WTC11 (cell line): ENCODE data around the gene PDSS2. TPM values are rescaled to one million over a fixed set of nuclear protein-coding genes. Genes with fewer than 3 reads are reported as not detected.

Source experiments
- ATAC-seq: fragments of 200-7000 bp; cut with Tn5 transposase; 2 replicates; pipeline ENCODE4 v1.10.0; 2021; ENCODE audit warnings: mild to moderate bottlenecking, moderate library complexity
- CTCF ChIA-PET: fragments of 300-600 bp; sonication (Branson Sonifier 250); formaldehyde crosslinking; loops from one replicate; lab custom pipeline; 2021; ENCODE audit warnings: antibody characterized with exemption; lab: Charles Lee
- POLR2A ChIA-PET: fragments of 350-600 bp; sonication (Branson Sonifier 250); formaldehyde crosslinking; loops from one replicate; lab custom pipeline; 2021; ENCODE audit warnings: antibody characterized with exemption; lab: Charles Lee
- DNase-seq: peaks from one replicate; pipeline ENCODE4 v3.0.0; 2021; ENCODE audit warnings: low spot score
- H3K27ac Mint-ChIP-seq: 2 replicates; pipeline ENCODE4 v1.8.0; 2021; ENCODE audit warnings: mixed read lengths
- H3K27me3 Mint-ChIP-seq: 2 replicates; pipeline ENCODE4 v1.8.0; 2021; ENCODE audit warnings: low read depth, mild to moderate bottlenecking, moderate library complexity, mixed read lengths
- H3K36me3 Mint-ChIP-seq: 2 replicates; pipeline ENCODE4 v1.8.0; 2021; ENCODE audit warnings: mixed read lengths
- H3K4me1 Mint-ChIP-seq: 2 replicates; pipeline ENCODE4 v1.8.0; 2022; ENCODE audit warnings: mixed read lengths
- H3K4me3 Mint-ChIP-seq: 2 replicates; pipeline ENCODE4 v1.8.0; 2021; ENCODE audit warnings: mild to moderate bottlenecking, moderate library complexity, mixed read lengths
- H3K9me3 Mint-ChIP-seq: 2 replicates; pipeline ENCODE4 v1.8.0; 2021; ENCODE audit warnings: mixed read lengths
- ATF2 ChIP-seq: sonication (generic); formaldehyde crosslinking; IDR thresholded peaks from 2 replicates; pipeline ENCODE4 v1.8.1; 2022; ENCODE audit warnings: low read depth, missing genetic modification reagents, borderline replicate concordance
- ATF3 ChIP-seq: sonication (generic); formaldehyde crosslinking; conservative IDR thresholded peaks from 2 replicates; pipeline ENCODE4 v1.8.1; 2022; ENCODE audit warnings: mild to moderate bottlenecking, missing genetic modification reagents
- ATF6 ChIP-seq: sonication (generic); formaldehyde crosslinking; IDR thresholded peaks from 2 replicates; pipeline ENCODE4 v1.8.1; 2023; ENCODE audit warnings: mild to moderate bottlenecking, missing genetic modification reagents
- E2F4 ChIP-seq: sonication (generic); formaldehyde crosslinking; IDR thresholded peaks from 2 replicates; pipeline ENCODE4 v1.8.1; 2022; ENCODE audit warnings: low read depth, mild to moderate bottlenecking, moderate library complexity, missing genetic modification reagents, borderline replicate concordance
- ELF4 ChIP-seq: sonication (generic); formaldehyde crosslinking; IDR thresholded peaks from 2 replicates; pipeline ENCODE4 v1.8.1; 2022; ENCODE audit warnings: low read depth, mild to moderate bottlenecking, moderate library complexity, missing genetic modification reagents
- HMGXB4 ChIP-seq: sonication (generic); formaldehyde crosslinking; IDR thresholded peaks from 2 replicates; pipeline ENCODE4 v1.8.1; 2023; ENCODE audit warnings: mild to moderate bottlenecking, moderate library complexity, missing genetic modification reagents
- IRF1 ChIP-seq: sonication (generic); formaldehyde crosslinking; IDR thresholded peaks from 2 replicates; pipeline ENCODE4 v1.8.0; 2023; ENCODE audit warnings: missing genetic modification reagents
- JAZF1 ChIP-seq: fragments of 250-450 bp; sonication (Bioruptor Pico); IDR thresholded peaks from 2 replicates; pipeline ENCODE4 v1.9.0; 2021; ENCODE audit warnings: moderate library complexity, mild to moderate bottlenecking, inconsistent platforms
- KAT7 ChIP-seq: sonication (generic); formaldehyde crosslinking; IDR thresholded peaks from 2 replicates; pipeline ENCODE4 v1.8.1; 2023; ENCODE audit warnings: missing genetic modification reagents, mild to moderate bottlenecking, borderline replicate concordance
- MAX ChIP-seq: sonication (generic); formaldehyde crosslinking; IDR thresholded peaks from 2 replicates; pipeline ENCODE4 v1.8.0; 2022; ENCODE audit warnings: mild to moderate bottlenecking, missing genetic modification reagents
- SOX15 ChIP-seq: fragments of 250-450 bp; sonication (Bioruptor Pico); IDR thresholded peaks from 2 replicates; pipeline ENCODE4 v1.9.0; 2021; ENCODE audit warnings: mild to moderate bottlenecking
- SP1 ChIP-seq: sonication (generic); formaldehyde crosslinking; conservative IDR thresholded peaks from 2 replicates; pipeline ENCODE4 v1.8.1; 2022; ENCODE audit warnings: missing genetic modification reagents
- TEAD1 ChIP-seq: sonication (generic); formaldehyde crosslinking; IDR thresholded peaks from 2 replicates; pipeline ENCODE4 v1.8.0; 2022; ENCODE audit warnings: mild to moderate bottlenecking, missing genetic modification reagents
- USF2 ChIP-seq: sonication (generic); formaldehyde crosslinking; IDR thresholded peaks from 2 replicates; pipeline ENCODE4 v1.8.1; 2023; ENCODE audit warnings: mild to moderate bottlenecking, missing genetic modification reagents, moderate library complexity
- ZBTB21 ChIP-seq: sonication (generic); formaldehyde crosslinking; IDR thresholded peaks from 2 replicates; pipeline ENCODE4 v1.8.1; 2023; ENCODE audit warnings: mild to moderate bottlenecking, missing genetic modification reagents, borderline replicate concordance
- ZNF121 ChIP-seq: sonication (generic); formaldehyde crosslinking; IDR thresholded peaks from 2 replicates; pipeline ENCODE4 v1.8.0; 2023; ENCODE audit warnings: missing genetic modification reagents
- ZNF512 ChIP-seq: sonication (generic); formaldehyde crosslinking; IDR thresholded peaks from 2 replicates; pipeline ENCODE4 v1.8.1; 2022; ENCODE audit warnings: missing genetic modification reagents, borderline replicate concordance
- ZNF532 ChIP-seq: fragments of 250-450 bp; sonication (Bioruptor Pico); IDR thresholded peaks from 2 replicates; pipeline ENCODE4 v1.9.0; 2021; ENCODE audit warnings: mild to moderate bottlenecking, borderline replicate concordance
- ZNF671 ChIP-seq: fragments of 250-450 bp; sonication (Bioruptor Pico); IDR thresholded peaks from 2 replicates; pipeline ENCODE4 v1.8.0; 2021; ENCODE audit warnings: mild to moderate bottlenecking
- total RNA-seq: library from RNA; stranded (reverse); gene quantifications from 3 replicates; pipeline ENCODE4 v1.2.3, GENCODE V29; 2021

PDSS2 gene
- total RNA-seq, 1 experiment from 2014 or later = 18.3 TPM

- TF ChIP-seq ATF6 (CRISPR knock-in tag) (no peak), ZNF121 (CRISPR knock-in tag) (no peak), IRF1 (CRISPR knock-in tag) (no peak), ZNF512 (no peak), E2F4 (CRISPR knock-in tag) (no peak), ZNF671 (CRISPR knock-in tag) (no peak), SP1 (CRISPR knock-in tag) (no peak)
Measured at GRCh38 chr6:107180099-107180498, 279.3 kb downstream of the PDSS2 start (continued).

- POLR2A ChIA-PET = interaction anchor here (0.5 to 0.6 kb wide), 2 partner anchors 31 to 434 kb away, joined by 3 to 5 read pairs; no protein-coding TSS in a partner anchor
- no peaks in the 10 kb centered on the region for H3K36me3 Mint-ChIP-seq
- H3K27me3 Mint-ChIP-seq = no peaks in the 10 kb centered on the region
- no peak overlapping the region for H3K27ac Mint-ChIP-seq
- CTCF ChIA-PET = interaction anchor here (0.6 to 2.3 kb wide), 23 partner anchors 9 to 669 kb away, joined by 3 to 10 read pairs (median 3); partner anchors contain the start of gene PDSS2
- no peaks in the 10 kb centered on the region for H3K9me3 Mint-ChIP-seq
- ATAC-seq = no peak
- no peak overlapping the region for H3K4me3 Mint-ChIP-seq
- peak; percentile 17 for DNase-seq
- H3K4me1 Mint-ChIP-seq = no peaks in the 10 kb centered on the region
- TF ChIP-seq ELF4 (CRISPR knock-in tag) (no peak), HMGXB4 (no peak), TEAD1 (CRISPR knock-in tag) (no peak), ZBTB21 (CRISPR knock-in tag) (no peak), MAX (CRISPR knock-in tag) (no peak), USF2 (CRISPR knock-in tag) (no peak), SOX15 (CRISPR knock-in tag) (no peak), JAZF1 (CRISPR knock-in tag) (no peak), KAT7 (CRISPR knock-in tag) (no peak), ATF3 (CRISPR knock-in tag) (no peak), ATF2 (CRISPR knock-in tag) (no peak), ZNF512 (no peak), ZNF532 (CRISPR knock-in tag) (no peak)
Measured at GRCh38 chr6:107179004-107179403, 280.4 kb downstream of the PDSS2 start.
